Glomerular endothelial cell (primary cell): ENCODE measurements around the gene ADCY3. TPM values are rescaled to one million over a fixed set of nuclear protein-coding genes. Genes with fewer than 3 reads are reported as not detected.

Experiments
- DNase-seq: peaks from one replicate; pipeline ENCODE4 v3.0.0-alpha.2; 2011; ENCODE audit warnings: low read depth, low spot score; ENCODE audit errors: extremely low read depth
- total RNA-seq: library from RNA; depleted of rRNA; stranded (reverse); fragments of >200 nt; gene quantifications from 2 replicates; pipeline ENCODE4 v1.2.3, GENCODE V29; 2015

ADCY3 gene
- total RNA-seq, 1 donor from 2014 or later = 36.5 TPM

DNA sequence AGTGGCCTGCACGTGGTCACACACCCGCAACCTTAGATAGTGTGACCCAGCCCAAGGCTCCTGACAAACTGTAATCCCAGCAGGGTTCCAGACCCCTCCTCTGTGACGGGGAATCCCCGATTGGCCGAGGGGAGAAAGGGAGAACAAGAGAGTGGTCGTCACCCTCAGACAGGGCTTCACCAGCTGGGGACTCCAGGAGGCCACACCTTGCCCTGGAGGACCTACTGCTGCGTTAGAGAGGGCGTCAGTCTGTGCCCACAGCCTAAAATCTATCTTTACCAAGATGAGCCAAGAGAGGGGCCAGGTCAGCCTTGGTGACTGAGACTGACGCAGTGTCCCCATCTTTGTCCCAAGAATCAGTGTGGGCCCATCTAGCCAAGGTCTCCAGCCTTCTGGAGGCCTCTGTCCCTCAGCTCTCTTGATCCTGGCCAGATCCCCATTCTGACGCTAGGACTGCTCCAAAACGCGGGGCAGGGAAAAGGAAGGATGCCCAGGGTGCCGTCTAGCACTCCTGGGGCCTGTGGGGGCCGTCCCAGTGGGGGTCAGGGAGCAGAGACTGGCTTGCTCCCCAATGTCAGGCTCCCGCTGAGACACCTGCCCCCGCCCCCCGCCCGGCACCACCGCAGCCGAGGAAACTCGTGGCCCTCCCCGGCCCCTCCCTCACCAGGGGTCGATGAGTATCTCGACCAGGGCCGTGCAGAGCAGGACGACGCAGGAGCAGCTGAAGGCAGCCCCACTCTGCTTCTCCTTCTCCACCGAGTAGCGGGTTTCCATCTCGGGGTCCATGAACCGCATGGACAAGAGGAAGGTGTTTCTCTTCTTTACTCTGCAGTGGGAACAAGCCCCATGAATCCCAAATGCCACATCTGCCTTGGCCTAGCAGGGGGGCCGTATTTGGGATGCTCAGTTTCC, 86.0 kb downstream of the ADCY3 start:
- DNase-seq = no peak

DNA sequence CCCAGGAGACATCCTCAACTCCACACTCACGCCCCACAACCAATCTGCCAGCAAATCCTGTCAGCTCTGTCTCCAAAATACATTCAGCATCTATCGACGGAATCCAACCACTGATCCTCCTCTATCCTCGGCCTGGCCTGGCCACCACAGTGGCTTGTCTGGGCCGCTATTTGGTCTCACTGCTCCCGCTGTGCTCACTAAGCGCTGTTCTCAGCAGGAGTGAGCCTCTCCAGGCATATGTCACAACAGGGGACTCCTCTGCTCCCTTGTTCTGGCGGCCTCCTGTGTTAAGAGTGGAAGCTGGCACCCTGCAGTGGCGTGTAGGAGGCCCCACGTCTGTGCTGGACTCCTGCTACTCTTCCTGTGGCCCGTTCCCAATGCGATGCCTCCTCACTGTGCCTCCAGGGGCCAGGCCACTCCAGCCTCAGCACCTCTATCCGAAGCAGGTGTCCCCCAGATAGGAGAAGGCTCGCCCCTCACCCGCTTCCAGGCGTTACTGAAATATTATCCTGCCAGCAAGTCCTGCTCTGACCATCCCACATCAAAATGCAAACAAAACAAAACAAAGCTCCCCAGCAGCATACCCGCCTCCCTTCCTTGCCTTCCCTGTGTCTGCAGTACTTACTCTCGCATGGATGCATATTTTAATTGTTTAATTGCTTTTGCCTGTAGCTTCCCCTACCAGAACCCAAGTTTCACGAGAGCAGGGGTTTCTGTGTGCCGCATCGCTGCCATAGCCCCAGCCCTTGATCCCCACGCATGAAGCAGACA, 86.9 kb downstream of the ADCY3 start:
- DNase-seq = no peak

DNA sequence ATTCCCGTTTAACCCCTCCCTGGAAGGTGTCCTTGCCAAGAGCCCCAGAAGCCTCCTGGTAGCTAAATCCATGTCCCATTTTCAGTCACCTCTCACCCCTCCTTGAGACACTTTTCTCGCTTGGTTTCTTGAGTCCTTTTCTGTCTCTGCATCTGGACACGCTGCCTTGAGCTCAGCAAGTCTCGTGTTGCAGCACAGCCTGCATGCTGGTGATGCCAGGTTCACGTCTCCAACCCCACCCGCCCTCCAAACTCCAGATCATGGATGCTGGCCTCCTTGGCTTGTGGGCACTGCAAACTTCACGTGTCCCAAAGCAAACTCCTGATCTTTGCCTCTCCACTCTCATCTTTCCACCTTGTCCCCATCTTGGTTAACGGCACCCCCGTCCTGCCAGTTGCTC, 87.5 kb downstream of the ADCY3 start:
- DNase-seq = no peak

- DNase-seq = no peak
Measured at GRCh38 chr2:24832073-24832461, 88.0 kb downstream of the ADCY3 start.

- no peak for DNase-seq
Measured at GRCh38 chr2:24831221-24832072, 88.6 kb downstream of the ADCY3 start.

- no peak for DNase-seq
Measured at GRCh38 chr2:24830786-24831185, 89.3 kb downstream of the ADCY3 start.

- no peak for DNase-seq
Measured at GRCh38 chr2:24830351-24830750, 89.7 kb downstream of the ADCY3 start.

GRCh38 chr2:24828238-24828996, 91.6 kb downstream of the ADCY3 start:
- DNase-seq = no peak

GRCh38 chr2:24827321-24828237, 92.5 kb downstream of the ADCY3 start:
- DNase-seq = peak; percentile 78

- DNase-seq = no peak
Measured at GRCh38 chr2:24826773-24827145, 93.3 kb downstream of the ADCY3 start.

GRCh38 chr2:24825883-24826772, 93.9 kb downstream of the ADCY3 start:
- no peak for DNase-seq

DNA sequence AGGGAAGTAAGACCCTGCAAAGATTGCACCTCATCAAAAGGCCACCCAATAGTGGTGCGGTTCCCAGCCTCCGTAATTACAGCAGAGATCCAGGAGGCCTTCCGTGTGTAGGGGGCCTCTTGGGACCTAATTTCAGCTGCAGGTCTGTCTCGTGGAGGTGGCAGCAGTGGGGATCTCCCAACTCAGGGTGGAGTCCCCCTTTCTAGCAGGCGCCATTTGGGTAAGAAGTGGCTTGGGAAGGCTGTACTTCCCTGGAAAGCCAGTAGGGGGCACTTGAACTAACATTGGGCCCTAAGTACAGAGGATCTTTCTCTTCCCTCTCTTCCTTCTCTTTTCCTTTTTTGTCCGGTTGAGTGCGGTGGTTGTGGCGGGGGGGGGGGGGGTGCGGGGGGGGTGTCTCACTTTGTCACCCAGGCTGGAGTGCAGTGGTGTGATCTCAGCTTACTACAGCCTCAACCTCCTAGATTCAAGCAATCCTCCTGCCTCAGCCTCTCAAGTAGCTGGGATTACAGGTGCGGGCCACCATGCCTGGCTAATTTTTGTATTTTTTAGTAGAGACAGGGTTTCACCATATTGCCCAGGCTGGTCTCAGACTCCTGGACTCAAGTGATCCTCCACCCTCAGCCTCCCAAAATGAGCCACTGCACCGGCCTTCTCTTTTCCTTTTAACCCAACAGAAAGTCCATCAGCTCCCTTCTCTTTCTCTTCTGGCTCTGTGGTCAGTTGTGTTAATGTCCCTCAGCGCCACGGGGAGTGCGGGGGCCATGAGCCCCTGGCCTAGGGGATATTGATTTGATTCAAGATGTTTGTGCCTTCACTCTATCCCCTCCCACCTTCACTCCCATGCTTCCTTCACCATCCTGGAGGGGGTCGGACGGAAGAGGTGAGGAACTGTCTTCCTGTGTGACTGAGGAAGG, 94.8 kb downstream of the ADCY3 start:
- DNase-seq = no peak

DNA sequence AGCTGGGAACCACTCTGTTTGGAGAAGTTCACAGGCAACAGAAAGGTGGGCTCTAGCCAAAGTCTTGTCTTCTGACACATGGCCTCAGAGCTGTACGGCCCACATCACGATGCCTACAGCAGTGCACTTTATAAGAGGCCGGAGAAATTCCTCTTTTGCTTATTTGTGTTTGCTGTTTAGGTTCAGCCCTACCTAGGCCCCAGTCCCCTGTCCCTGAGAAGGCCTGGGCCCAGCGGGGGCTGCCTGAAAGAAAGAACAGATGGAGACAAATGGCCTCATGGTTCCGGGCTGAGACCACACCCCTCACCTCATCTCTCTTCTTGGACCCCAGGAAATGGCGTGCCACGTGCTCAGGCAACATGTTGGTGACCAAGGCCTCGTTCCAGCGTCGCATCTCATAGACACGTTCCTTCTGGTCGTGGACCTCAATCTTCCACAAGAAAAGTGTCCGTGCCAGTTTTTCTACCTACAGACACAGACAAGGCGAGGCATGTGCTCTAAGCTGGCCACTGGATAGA, 95.9 kb downstream of the ADCY3 start:
- no peak for DNase-seq

- no peak for DNase-seq
Measured at GRCh38 chr2:24822049-24822706, 97.9 kb downstream of the ADCY3 start.

DNA sequence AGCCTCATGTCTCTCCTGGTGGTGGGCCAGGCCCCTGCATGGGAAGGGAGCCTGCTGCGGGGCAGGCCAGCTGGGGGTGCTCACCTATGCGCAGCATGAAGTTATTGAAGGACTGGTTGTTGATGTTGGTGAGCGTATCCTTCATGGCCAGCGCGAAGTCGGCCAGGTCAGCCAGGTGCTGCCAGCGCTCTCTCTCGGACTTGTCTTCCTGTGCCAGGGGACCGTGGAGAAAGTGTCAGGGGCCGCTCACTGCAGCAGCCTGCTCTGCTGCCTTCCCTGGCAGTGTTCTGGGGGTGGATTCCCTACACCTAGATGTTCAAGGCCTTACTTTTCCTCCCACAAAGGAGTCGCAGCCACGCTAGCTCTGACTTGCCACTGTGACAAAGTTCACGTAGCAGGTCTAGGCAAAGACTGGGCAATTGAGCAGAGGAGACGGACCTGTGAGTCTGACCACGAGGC, 98.6 kb downstream of the ADCY3 start:
- DNase-seq = no peak
